Esophagus squamous epithelium (tissue), 4 donors: Measurements from ENCODE around the gene SDC4.
A peak's percentile ranks its signal among the peaks of the same experiment; 100 is the strongest.

Experiments
- CTCF ChIP-seq, 6 experiments: fragments of 450-650 bp in 4 of 6; fragments of 200-600 bp in 2 of 6; sonication (generic) in 2 of 6; IDR thresholded peaks; one replicate each; pipeline ENCODE4 v1.5.1; 2016 to 2019; ENCODE audit warnings: antibody characterized with exemption in 6 of 6, mild to moderate bottlenecking in 4 of 6, moderate library complexity in 4 of 6
- POLR2A ChIP-seq, 4 donors: fragments of 450-650 bp; IDR thresholded peaks; one replicate each; pipeline ENCODE4 v1.6.1; 2017; ENCODE audit warnings: antibody characterized with exemption in 4 of 4, mild to moderate bottlenecking in 4 of 4, moderate library complexity in 3 of 4

GRCh38 chr20:45290677-45291355 is 57.4 kb downstream of the SDC4 start:
- TF ChIP-seq CTCF (IDR thresholded peaks at IDR 0.05) (peak; percentile 66 to 92 (median 84)), POLR2A (IDR thresholded peaks at IDR 0.05) (no peak)
